K562 (cell line): ENCODE measurements around the gene ZFP57. TPM values are rescaled to one million over a fixed set of nuclear protein-coding genes. Genes with fewer than 3 reads are reported as not detected.

ENCODE experiments used
- FOXP1 ChIP-seq: sonication (generic); formaldehyde crosslinking; IDR thresholded peaks from 2 replicates; pipeline ENCODE4 v1.8.0; 2022; ENCODE audit warnings: mild to moderate bottlenecking, missing genetic modification reagents
- POLR2B ChIP-seq: fragments of 450-650 bp; IDR thresholded peaks from 2 replicates; pipeline ENCODE4 v1.6.1; 2018; ENCODE audit warnings: low read depth; ENCODE audit not compliant: partially characterized antibody
- SMARCE1 ChIP-seq: fragments of 450-650 bp; IDR thresholded peaks from 2 replicates; pipeline ENCODE4 v1.7.1; 2016; ENCODE audit warnings: mild to moderate bottlenecking
- SRSF7 ChIP-seq: fragments of 200-400 bp; formaldehyde crosslinking; optimal IDR thresholded peaks from 2 replicates; pipeline ENCODE3; 2017; ENCODE audit warnings: mild to moderate bottlenecking, low read depth, low read length
- ZBTB40 ChIP-seq, 2 experiments: fragments of 450-650 bp in 1 of 2; sonication (generic) in 1 of 2; formaldehyde crosslinking in 1 of 2; IDR thresholded peaks; 2 replicates each; pipeline versions ENCODE4 v1.7.1 to v1.9.0; 2016 to 2022; ENCODE audit warnings: inconsistent platforms in 1 of 2, mild to moderate bottlenecking in 1 of 2, missing genetic modification reagents in 1 of 2
- polyA plus RNA-seq, 8 experiments: library from polyadenylated mRNA; depleted of rRNA in 4 of 8; stranded (reverse) in 5 of 8; unstranded in 3 of 8; fragments of >200 nt; fragmentation: Nextera tagmentation in 2 of 8; fragmentation: Illumina TruSeq in 1 of 8; extraction: Ambion mirVana in 2 of 8; extraction: Trizol in 1 of 8; gene quantifications; 2 replicates each; pipeline versions ENCODE4 v1.2.1 to v1.2.3, GENCODE V29; 2011 to 2014; ENCODE audit warnings: inconsistent platforms in 1 of 8, missing spikeins in 1 of 8
- total RNA-seq, 7 experiments: library from RNA; depleted of rRNA in 6 of 7; stranded (reverse); fragments of >200 nt in 6 of 7; fragmentation: Illumina TruSeq in 2 of 7; extraction: Trizol in 2 of 7; gene quantifications; 2 replicates each; pipeline versions ENCODE4 v1.2.1 to v1.2.3, GENCODE V29; 2011 to 2021; ENCODE audit warnings: low replicate concordance in 1 of 7
- TF ChIP-seq, protein P1 (sequence below): sonication (generic); formaldehyde crosslinking; IDR thresholded peaks from 2 replicates; pipeline ENCODE4 v1.8.1; 2023; ENCODE audit warnings: missing genetic modification reagents, mild to moderate bottlenecking, borderline replicate concordance
- TF ChIP-seq, protein P2 (sequence below): sonication (generic); formaldehyde crosslinking; IDR thresholded peaks from 2 replicates; pipeline ENCODE4 v1.8.0; 2023; ENCODE audit warnings: mild to moderate bottlenecking, missing genetic modification reagents

The ZFP57 gene
- total and polyA plus RNA-seq, 9 of the 15 experiments (the other 6 are each of a cell fraction or from before 2014, with no cell fraction given): 0.04 to 0.28 (median 0.13) TPM

DNA sequence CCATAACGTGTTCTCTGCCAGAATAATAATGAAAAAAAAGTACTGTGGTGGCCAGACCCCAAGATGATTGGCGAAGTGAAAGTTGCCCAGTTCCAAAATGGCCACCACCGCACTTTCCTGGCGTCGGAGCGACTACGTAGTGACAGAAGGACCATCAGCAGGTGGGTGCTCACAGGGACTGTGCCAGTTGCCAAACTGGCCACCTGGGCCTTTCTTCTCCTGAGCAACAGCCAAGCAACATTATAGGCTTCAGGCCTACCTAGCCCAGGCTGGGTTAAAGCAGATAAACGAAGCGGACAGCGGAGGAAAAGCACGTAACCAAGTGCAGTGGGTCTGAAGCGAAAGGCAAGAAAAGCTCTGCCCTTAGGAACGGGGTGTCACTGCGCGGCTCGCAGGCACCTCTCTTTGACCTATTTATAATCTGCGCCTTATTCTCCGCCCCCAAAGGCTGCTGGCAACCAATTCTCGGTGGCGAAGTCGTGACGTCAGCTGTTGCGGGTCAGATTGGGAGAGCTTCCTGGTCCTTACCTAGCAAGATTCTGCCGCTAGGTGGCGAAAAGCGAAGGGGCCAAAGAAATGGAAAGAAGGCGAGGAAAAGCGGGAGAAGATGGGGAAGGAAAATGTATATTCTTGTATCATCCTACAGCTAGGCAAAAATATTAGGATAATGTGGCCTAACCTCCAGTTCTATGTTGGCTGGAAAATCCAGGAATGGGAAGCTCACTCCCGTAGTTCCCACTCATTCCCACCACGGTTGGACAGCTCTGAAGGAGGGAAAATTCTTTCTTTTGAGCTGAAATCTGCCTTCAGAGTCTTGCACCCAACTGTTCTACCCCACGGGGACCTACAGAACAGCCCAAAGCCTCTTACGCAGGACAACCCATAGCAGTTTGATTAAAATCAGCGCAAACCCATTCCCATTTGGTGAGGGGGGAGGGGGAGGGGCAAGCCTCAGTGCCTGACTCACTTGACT, 31.0 kb downstream of the ZFP57 start (continued):
- no peak for TF ChIP-seq ZBTB40 (IDR thresholded peaks at IDR 0.05)
- no peak for TF ChIP-seq ZBTB40 (CRISPR knock-in tag; IDR thresholded peaks at IDR 0.05)
- no peak for TF ChIP-seq FOXP1
- peak; percentile 30 for TF ChIP-seq POLR2B
- TF ChIP-seq, protein P1, sequence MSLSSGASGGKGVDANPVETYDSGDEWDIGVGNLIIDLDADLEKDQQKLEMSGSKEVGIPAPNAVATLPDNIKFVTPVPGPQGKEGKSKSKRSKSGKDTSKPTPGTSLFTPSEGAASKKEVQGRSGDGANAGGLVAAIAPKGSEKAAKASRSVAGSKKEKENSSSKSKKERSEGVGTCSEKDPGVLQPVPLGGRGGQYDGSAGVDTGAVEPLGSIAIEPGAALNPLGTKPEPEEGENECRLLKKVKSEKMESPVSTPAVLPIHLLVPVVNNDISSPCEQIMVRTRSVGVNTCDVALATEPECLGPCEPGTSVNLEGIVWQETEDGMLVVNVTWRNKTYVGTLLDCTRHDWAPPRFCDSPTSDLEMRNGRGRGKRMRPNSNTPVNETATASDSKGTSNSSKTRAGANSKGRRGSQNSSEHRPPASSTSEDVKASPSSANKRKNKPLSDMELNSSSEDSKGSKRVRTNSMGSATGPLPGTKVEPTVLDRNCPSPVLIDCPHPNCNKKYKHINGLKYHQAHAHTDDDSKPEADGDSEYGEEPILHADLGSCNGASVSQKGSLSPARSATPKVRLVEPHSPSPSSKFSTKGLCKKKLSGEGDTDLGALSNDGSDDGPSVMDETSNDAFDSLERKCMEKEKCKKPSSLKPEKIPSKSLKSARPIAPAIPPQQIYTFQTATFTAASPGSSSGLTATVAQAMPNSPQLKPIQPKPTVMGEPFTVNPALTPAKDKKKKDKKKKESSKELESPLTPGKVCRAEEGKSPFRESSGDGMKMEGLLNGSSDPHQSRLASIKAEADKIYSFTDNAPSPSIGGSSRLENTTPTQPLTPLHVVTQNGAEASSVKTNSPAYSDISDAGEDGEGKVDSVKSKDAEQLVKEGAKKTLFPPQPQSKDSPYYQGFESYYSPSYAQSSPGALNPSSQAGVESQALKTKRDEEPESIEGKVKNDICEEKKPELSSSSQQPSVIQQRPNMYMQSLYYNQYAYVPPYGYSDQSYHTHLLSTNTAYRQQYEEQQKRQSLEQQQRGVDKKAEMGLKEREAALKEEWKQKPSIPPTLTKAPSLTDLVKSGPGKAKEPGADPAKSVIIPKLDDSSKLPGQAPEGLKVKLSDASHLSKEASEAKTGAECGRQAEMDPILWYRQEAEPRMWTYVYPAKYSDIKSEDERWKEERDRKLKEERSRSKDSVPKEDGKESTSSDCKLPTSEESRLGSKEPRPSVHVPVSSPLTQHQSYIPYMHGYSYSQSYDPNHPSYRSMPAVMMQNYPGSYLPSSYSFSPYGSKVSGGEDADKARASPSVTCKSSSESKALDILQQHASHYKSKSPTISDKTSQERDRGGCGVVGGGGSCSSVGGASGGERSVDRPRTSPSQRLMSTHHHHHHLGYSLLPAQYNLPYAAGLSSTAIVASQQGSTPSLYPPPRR (CRISPR knock-in tag): no peak
- no peak for TF ChIP-seq SMARCE1
- TF ChIP-seq, protein P2, sequence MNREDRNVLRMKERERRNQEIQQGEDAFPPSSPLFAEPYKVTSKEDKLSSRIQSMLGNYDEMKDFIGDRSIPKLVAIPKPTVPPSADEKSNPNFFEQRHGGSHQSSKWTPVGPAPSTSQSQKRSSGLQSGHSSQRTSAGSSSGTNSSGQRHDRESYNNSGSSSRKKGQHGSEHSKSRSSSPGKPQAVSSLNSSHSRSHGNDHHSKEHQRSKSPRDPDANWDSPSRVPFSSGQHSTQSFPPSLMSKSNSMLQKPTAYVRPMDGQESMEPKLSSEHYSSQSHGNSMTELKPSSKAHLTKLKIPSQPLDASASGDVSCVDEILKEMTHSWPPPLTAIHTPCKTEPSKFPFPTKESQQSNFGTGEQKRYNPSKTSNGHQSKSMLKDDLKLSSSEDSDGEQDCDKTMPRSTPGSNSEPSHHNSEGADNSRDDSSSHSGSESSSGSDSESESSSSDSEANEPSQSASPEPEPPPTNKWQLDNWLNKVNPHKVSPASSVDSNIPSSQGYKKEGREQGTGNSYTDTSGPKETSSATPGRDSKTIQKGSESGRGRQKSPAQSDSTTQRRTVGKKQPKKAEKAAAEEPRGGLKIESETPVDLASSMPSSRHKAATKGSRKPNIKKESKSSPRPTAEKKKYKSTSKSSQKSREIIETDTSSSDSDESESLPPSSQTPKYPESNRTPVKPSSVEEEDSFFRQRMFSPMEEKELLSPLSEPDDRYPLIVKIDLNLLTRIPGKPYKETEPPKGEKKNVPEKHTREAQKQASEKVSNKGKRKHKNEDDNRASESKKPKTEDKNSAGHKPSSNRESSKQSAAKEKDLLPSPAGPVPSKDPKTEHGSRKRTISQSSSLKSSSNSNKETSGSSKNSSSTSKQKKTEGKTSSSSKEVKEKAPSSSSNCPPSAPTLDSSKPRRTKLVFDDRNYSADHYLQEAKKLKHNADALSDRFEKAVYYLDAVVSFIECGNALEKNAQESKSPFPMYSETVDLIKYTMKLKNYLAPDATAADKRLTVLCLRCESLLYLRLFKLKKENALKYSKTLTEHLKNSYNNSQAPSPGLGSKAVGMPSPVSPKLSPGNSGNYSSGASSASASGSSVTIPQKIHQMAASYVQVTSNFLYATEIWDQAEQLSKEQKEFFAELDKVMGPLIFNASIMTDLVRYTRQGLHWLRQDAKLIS (CRISPR knock-in tag): no peak
- no peak for TF ChIP-seq SRSF7
